Activated CD4-positive, alpha-beta T cell treated with anti-CD3 and anti-CD28 coated beads, Interleukin-2, Interleukin-4, amounts not matched to agents 100 ng/mL and 50 ng/mL, durations not matched to agents 16 hours and 8 hours (primary cell): ENCODE measurements around the gene PADI3.

ENCODE experiments used
- DNase-seq: peaks from one replicate; pipeline ENCODE4 v3.0.0-alpha.2; 2020; ENCODE audit warnings: low spot score

PADI3 gene, protein sequence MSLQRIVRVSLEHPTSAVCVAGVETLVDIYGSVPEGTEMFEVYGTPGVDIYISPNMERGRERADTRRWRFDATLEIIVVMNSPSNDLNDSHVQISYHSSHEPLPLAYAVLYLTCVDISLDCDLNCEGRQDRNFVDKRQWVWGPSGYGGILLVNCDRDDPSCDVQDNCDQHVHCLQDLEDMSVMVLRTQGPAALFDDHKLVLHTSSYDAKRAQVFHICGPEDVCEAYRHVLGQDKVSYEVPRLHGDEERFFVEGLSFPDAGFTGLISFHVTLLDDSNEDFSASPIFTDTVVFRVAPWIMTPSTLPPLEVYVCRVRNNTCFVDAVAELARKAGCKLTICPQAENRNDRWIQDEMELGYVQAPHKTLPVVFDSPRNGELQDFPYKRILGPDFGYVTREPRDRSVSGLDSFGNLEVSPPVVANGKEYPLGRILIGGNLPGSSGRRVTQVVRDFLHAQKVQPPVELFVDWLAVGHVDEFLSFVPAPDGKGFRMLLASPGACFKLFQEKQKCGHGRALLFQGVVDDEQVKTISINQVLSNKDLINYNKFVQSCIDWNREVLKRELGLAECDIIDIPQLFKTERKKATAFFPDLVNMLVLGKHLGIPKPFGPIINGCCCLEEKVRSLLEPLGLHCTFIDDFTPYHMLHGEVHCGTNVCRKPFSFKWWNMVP

DNA sequence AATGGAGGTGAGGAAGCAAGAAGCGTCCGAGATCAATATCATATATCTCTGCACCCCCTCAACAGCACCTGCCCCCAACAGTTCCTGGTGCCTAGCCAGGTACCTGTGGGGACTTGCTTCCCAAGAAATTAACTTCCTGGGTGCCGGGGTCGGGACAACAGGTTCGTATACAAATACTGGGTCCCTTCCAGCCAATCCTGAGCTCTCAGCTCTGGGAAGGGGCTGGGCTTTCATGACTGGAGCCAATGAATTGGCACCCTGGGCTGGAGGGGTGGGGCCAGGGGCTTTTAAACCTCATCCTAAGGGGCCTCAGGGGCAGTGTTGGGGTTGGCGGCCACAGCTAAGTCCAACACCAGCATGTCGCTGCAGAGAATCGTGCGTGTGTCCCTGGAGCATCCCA is at the start of gene PADI3:
Gene PADI3 (plus strand): TSS at position 318 of the 400 bp plus-strand sequence. CDS start 40 bp downstream, at position 358.
- no peak for DNase-seq

DNA sequence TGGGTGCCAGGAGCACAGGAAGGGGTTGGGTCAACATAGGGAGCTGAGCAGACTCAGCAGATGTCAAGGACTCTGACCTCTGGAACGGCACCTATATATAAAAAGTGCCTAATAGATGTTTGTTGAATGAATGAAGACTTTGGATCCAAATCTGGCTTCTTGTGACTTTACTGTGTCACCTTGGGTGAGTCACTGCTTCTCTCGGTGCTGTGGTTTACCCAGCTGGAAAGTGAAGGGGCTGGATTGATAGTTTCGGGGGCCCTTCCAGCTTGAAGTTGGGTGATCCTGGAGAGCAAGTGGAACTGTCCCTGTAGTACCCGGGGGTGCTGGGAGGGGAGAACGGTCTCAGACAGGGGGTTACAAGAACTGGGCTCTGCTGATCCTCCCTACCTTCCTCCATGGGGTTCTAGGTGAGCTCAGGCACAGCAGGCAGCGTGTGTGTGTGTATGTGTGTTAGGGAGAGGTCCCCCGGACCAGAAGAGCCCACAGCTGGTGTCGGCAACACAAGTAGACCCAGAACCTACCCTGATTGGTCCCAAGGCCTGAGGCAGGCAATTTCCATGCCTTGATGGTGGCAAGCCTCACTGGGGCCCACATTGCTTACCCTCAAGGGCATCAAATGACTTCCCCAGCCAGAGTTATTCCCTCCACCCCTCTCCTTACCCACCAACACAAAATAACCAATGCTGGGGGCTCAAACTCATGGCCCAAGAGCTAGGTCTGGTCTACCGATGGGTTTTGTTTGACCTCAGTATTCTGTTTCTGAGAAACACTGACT is 49.4 kb upstream of the PADI3 start:
- DNase-seq: no peak

DNA sequence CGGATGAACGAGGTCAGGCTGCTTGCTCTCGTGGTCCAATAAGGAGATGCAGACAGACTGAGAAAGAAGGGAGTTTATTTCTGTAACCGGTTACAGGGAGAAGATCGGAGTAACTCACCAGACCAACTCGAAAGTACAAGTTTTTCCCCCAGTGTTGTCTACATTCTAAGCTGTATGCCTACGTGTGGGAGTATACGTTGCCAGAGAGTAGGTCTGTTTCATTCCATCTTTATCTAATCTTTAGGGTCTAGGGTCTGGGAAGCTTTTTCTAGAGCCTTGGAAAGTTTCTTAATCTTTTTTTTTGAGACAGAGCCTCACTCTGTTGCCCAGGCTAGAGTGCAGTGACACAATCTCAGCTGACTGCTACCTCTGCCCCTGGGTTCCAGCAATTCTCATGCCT is 48.7 kb upstream of the PADI3 start:
- DNase-seq: no peak

DNA sequence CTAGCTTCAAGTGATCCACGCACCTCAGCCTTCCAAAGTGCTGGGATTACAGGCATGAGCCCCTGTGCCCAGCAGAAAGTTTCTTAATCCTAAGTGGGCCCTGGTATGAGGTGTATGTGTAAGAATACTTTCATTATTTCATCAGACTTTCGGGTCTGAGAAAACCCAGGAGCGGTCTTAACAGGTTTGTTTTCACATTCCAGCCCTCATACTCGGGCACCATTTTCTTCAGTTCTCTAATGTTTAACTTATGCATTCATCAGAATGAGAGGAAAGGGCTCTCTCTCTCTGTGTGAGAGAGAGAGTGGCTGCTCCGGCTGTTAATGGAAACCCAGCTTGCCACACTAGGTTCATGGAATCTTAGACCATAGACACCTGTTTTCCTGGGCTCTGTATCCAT is 48.1 kb upstream of the PADI3 start:
- DNase-seq: no peak

DNA sequence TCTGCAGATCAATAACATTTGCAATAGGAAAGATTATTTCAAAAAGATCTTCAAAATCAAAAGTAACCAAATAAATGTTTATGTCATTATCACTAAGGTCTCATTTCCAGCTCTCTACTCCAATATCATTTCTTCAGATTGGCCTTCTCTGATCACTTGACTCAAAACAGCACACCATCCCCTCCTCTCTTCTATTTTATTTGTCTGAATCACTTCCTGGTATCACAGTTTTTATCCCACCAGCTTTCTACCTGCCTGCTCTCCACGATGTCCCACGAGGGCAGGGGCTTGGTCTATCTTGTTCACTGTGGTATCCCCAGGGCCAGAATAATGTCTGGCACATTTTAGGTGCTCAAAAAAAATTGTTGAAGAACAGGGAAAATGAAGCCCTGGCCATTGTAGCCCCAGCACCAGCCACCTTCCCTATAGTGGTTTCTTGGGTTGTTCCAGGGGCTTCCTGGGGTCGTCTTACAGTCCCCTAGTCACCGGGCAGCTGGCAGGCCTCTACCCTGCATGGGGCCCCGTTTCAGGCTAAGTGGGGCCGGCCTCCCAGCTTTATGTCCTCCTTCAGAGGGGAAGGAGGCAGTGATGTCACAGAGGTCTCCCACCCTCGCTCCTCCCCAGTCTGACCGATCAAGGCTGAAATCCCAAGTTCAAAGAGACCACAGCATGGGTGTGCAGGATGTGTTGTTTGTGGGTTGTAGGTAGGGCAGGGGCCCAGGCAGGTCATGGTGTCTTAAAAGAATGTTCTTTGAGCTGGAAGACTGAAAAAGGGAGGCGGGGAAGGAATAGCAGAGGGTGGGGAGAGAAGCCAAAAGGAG is 47.5 kb upstream of the PADI3 start:
- DNase-seq: peak; percentile 11

DNA sequence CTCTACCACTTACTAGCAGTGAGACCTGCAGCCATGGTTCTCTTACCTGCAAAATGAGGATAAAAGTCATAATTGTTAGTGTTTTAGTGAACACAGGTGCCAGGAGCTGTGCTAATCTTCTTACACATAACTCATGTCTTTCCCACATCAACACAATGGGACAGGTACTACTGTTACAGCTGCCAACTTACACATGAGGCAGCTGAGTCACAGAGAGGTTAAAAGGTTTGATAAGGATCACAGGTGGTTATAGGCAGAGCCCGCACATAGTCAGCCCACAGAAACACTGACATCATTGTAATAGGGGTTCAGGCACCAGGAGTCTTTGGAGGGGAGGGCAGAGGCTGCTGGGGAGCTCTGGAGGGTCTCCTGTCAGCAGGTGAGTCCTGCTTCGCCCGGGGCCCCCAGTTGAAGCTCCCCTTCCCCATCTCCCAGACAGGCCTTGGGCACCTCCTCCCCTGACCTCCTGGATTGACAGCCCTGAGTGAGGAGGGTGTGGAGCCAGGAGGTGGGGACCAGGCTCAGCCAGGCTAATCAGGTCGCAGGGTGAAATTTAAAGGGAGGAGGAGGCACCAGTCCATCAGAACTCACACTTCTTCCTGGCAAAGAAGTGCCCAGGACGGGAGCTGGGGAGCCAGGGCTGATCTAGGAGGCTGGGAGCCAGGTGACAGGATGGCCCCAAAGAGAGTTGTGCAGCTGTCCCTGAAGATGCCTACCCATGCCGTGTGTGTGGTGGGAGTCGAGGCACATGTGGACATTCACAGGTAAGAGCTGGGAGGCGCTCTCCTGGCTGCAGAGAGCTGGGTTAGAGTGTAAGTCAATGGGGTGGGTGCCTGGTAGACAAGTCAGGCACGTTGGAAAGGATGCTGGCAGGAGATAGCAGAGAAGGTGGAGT is 44.1 kb upstream of the PADI3 start, which contains the start of gene PADI1:
Gene PADI1 (plus strand): TSS at position 583 of the 895 bp plus-strand sequence. CDS start 90 bp downstream, at position 673.
- DNase-seq: no peak

DNA sequence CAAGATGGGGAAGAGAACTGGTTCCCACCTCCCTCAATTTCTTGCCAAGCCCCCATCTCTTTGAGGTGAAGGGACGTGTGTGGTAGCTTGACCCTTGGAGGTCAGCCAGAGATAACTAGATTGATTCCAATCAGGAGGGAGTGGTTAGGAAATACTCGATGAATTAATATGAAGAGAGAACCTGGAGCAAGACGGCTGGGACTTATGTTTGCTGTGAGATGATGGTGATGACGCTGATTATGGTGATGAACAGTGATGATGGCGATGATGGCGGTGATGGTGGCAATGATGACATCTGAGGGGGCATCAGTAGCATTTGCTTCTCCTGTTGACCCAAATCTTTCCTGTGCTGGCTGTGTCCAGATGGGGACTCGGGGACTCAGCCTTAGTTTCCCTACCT is 43.2 kb upstream of the PADI3 start:
- no peak for DNase-seq

DNA sequence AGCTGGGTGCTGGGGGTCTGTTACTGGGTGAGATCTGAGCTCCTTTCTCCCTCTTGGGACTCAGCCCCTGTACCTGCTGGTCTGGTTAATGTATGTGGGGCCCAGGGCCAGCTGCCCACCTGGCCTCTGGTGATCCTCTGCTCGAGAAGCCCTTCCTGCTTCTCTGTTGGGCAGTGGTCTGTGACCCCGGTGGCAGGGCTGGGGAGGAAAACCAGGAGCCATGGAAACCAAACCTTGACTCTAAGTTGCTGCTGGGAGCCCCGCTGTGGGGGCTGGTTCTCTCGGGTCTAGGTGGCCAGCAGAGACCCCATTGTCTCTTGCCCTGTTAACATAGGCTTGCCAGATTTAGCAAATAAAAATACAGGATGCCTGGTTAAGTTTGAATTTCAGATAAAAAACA is 42.7 kb upstream of the PADI3 start:
- DNase-seq: no peak

DNA sequence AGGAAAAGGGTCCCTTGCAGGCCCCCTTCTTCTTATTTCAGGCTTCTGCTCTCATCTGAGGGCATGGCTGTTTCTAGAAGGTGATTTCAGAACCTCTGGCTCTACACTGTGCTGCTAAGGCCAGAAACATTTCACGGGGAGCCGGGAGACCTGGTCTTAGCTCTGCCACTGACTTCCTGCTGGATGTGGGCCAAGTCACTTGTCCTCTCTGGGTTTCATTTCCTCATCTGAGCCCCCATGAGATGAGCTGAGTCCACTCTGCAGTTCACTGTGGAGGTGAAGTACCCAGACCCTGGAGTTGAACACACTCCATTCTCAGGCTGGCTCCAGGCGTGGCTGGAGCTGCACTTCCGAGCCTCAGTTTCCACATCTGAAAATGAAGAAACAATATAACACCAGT is 41.9 kb upstream of the PADI3 start:
- DNase-seq: no peak

DNA sequence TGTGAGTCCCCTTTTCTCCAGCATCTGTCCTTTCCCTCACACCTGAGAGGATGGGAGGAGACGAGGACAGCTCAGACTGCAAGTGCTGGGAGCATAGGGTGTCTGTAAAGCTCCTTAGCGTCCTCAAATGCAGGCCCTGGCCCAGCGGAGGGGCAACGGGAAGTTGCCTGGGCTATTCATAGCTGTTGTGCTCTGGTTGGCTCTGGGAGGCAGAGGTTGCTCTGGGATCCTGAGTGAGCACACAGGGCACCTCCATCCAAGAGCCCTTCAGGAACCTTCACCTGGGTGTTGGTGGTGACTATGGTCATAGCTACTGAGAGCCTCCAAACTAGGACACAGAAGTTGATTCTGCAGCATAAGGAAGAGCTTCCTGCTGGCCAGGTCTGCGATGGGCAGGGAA is 41.4 kb upstream of the PADI3 start:
- DNase-seq: no peak

DNA sequence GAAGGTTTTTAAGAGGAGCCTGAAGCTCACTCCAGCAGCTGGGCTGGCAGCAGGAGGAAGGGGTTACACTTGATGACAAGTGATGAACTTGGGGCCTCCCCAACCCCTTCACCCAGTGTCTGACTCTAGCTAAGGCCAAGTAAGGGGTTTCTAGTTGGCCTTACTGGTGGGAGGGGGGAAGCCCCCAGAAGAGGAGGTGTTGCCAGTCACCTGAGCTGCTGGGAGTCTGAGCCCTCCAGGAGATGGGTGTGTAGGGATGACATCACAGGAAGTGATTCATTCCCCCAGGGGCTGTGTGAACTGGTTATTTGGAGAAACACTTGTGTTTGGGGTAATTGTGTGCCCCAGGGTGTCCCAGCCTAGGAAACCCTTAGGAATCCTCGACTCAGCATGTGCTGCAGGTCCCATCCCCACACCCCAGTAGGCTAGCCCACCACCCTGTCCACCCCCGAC is 40.9 kb upstream of the PADI3 start:
- peak; percentile 60 for DNase-seq

DNA sequence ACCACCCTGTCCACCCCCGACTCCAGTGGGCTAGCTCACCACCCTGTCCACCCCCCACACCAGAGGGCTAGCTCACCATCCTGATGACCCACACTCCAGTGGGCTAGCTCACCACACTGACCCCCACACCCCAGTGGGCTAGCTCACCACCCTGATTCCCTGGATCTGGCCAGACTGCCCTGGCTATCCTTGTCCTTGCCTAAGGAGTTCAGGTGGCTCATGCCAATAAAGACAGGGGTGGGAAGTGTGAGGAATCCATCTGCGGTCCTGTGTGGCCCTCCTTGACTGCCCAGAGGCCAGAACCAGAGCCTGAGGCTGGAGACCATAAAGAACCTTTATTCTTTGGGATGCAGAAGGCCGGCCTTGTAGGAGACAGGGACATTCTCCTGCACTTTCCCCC is 40.4 kb upstream of the PADI3 start:
- no peak for DNase-seq

DNA sequence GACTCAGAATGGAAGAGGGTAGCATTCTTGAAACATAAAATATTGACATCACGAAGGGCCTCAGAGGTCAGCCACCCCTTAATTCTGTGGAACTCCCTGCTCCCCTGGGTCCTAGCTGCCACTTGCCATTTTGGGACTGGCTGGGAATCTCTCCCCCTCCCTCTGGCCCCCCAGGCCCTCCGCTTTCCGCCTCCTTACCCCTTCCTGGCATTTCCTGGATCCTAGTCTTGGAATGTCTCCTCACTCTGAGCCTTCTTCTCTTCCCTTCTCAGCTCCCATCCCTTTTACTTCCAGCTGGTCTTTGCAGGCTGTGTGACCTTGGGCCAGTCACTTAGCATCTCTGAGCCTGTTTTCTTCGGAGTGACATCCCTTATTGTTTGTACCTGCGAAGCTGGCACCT is 39.5 kb upstream of the PADI3 start:
- DNase-seq: no peak

DNA sequence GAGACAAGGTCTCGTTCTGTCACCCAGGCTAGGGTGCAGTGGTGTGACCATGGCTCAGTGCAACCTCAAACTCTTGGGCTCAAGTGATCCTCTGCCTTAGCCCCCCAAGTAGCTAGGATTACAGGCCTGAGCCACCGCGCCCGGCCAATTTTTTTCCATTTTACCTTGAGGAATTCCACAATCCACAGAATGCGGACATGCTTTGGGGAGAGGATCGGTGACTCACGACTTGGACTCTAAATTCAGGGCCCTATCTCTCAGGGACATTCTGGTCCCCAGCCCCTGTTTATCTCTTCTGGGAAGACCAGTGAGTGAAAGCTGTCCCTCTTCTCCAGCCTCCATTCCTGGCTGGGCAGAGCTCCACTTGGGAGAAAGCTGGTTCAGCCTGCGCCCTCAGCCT is 38.7 kb upstream of the PADI3 start:
- DNase-seq: no peak

DNA sequence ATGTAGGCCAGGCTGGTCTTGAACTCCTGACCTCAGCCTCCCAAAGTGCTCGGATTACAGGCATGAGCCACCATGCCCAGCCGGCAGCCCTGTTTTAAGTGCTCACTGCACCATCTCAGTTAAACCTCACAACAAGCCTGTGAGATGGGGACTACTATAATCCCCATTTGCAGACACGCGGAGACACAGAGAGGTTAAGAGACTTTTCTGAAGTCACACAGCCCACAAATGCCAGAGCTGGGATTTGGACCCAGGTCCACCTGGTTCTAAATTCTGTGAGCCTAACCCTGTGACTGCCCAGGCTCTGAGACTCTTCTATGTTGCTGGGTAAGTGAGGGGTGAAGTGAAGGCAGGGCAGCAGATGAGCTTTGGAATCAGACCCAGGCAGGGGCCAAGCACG is 37.5 kb upstream of the PADI3 start:
- DNase-seq: no peak

DNA sequence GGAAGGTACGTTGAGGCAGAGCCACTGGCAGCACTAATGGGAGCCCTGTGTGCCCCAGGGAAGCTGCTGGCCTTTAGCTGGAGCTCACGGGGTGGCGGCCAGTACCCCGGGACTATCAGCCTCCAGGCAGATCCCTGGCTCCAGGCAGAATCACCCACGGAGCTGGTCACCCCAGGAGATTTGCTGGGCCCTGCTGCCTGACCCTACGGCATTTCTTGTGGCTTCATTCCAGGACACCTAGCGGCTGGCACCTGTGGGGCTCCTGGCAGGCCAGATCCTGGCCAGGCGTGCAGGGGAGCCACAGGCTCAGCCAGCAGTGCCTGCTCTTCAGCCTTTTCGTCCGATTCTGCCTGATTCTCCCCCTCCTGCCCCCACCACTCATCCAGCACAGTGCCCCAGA is 36.9 kb upstream of the PADI3 start:
- no peak for DNase-seq

DNA sequence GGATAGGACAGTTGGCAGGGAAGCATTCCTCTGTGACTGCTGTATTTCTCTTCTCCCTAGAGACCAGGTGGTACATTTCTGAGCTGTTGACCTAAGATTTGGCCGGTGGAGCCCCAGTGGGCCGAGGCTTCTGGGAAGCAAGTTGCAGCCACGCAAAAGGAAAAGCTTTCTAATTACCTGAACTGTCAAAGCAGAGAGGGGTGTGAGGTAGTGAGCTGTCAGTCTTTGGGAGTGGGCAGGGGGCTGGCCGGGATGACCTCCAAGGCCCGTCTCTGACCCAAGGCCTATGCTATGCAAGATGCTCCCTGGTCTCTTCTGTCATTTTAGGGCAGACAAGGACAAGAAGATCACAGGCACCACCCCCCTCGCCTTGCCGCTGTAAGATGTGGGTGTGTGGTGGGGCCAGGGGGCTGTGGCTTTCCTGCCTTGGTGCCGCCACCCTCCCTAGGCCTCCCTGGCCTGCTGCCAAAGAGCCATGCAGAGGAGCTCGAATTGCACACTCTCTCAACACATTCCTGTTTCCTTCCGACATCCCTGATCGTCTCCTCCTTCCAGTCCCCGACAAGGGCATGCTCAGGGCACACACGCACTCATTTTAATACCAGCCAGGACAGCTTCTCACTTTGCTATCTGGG is 36.3 kb upstream of the PADI3 start:
- no peak for DNase-seq

DNA sequence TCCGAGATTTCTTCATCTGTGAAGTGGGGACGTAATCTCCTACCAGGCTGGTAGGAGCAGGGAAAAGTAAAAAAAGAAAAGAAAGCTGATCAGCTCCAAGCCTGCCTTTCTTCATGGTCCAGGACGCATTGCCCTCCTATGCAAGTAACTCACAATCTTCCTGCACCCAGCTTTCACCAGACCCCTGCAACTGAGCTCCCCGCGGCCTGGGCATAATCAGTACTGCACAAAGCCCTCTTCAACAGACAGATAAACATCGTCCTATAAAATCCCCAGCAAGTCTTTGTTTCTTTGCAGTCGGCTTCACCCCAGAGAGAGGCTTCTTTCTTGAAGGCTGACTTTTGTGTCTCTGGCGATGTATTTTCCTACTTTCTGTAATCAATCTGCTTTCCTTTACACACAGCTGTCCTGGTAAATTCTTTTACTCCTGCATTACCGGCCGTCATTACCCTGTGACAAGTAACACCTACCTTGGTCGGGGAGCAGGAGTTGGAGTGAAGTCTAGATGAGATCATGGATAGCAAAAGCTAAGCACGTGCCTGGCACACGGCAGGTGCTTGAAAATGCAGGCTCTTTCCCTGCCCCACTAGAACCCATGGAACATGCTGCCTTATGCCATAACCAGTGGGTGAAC is 35.6 kb upstream of the PADI3 start:
- DNase-seq: no peak

DNA sequence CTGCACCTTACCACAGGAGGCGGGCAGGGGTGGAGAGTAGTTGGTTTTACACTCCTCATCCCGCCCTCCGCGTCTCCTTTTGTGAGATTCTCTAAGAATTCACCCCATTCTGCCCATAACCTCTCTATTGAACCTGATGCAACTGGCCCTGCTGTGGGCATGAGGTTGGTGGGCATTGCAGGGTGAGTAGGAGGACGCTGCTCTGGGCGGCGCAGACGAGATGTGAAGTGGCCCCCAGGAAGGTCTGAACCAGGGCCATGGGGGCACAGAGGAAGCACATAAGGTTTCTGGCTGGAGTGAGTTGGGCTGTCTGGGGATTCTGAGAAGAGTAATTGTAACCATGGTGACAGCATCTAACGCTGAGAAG is 35.1 kb upstream of the PADI3 start:
- no peak for DNase-seq
